KOPT-K1 (cell line): ENCODE measurements around the gene GNA15.
A peak's percentile ranks its signal among the peaks of the same experiment; 100 is the strongest.
"Not testable (repeated sequence)": the region's sequence is repeated elsewhere in the genome, so short reads cannot be mapped to it uniquely, and the experiment has no call there.

Source experiments
- H3K27ac ChIP-seq: fragments of 200-600 bp; sonication (generic); 2 replicates; pipeline ENCODE4 v1.5.1; 2016; ENCODE audit warnings: antibody characterized with exemption, mild to moderate bottlenecking, low read depth, low read length; ENCODE audit not compliant: poor library complexity, severe bottlenecking
- H3K36me3 ChIP-seq: fragments of 200-600 bp; sonication (generic); 2 replicates; pipeline ENCODE4 v1.5.1; 2017; ENCODE audit warnings: antibody characterized with exemption, mild to moderate bottlenecking, low read length, moderate library complexity; ENCODE audit not compliant: insufficient read depth
- H3K9me3 ChIP-seq: fragments of 200-600 bp; sonication (generic); 2 replicates; pipeline ENCODE4 v1.5.1; 2017; ENCODE audit warnings: antibody characterized with exemption, low read length, mild to moderate bottlenecking; ENCODE audit not compliant: insufficient read depth, poor library complexity, severe bottlenecking

GNA15 gene, protein sequence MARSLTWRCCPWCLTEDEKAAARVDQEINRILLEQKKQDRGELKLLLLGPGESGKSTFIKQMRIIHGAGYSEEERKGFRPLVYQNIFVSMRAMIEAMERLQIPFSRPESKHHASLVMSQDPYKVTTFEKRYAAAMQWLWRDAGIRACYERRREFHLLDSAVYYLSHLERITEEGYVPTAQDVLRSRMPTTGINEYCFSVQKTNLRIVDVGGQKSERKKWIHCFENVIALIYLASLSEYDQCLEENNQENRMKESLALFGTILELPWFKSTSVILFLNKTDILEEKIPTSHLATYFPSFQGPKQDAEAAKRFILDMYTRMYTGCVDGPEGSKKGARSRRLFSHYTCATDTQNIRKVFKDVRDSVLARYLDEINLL

DNA sequence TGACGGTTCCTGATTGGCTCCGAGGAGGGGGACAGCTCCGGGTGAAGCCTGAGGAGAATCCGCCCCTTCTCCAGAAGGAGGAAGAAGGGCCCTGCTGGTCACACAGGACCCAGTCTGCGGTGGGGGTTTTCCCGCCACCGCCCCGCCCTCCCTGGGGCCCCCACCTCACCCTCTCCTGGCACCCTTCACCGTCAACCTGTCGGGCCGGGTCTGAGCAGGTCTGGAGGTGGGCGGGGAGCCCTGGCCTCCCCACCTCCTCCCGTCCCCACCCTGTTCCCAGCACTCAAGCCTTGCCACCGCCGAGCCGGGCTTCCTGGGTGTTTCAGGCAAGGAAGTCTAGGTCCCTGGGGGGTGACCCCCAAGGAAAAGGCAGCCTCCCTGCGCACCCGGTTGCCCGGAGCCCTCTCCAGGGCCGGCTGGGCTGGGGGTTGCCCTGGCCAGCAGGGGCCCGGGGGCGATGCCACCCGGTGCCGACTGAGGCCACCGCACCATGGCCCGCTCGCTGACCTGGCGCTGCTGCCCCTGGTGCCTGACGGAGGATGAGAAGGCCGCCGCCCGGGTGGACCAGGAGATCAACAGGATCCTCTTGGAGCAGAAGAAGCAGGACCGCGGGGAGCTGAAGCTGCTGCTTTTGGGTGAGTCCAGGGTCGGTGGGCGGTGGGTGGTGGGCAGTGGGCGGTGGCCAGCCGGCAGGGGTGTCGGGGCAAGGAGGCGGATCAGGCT is at the start of gene GNA15:
GNA15 (plus strand) TSS at position 73 of the 723 bp plus-strand sequence; CDS start at position 491, 418 bp downstream.
- H3K36me3 ChIP-seq, result peaks cover 36% of the 10 kb centered on the region
- H3K9me3 ChIP-seq, result no peaks in the 10 kb centered on the region
- peak within 1 kb of the TSS; percentile 100 for H3K27ac ChIP-seq

DNA sequence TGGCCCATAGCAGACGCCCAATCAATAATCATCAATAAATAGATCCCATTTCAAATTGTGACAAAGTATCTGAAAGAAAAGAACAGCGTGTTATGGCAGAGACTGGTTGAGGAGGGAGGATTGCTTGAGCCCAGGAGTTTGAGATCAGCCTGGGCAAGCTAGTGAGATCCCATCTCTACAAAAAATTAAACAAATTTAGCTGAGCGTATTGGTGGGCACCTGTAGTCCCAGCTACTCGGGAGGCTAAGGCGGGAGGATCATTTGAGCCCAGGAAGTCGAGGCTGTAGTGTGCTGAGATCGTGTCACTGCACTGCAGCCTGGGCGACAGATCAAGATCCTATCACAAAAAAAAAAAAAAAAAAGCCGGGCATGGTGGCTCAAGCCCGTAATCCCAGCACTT is 48.1 kb upstream of the GNA15 start:
- H3K9me3 ChIP-seq, result no peaks in the 10 kb centered on the region

DNA sequence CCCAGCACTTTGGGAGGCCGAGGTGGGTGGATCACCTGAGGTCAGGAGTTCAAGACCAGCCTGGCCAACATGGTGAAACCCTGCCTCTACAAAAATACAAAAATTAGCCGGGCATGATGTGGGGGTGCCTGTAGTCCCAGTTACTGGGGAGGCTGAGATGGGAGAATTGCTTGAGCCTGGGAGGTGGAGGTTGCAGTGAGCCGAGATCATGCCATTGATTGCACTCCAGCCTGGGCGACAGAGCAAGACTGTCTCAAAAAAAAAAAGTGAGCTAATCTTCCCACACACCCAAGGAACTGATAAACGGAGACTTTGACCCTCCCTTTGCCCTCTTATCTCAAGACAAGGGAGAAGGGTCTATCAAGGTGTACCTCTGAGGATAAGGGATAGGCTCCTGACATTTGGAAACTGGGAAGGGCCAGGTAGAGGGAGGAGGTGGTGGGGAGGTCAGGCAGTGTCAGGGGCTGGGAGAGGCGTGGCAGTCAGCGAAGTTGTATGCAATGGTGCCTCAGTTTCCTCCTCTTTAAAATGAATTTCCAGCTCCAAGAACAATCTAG is 46.5 kb upstream of the GNA15 start:
- H3K27ac ChIP-seq, H3K36me3 ChIP-seq, H3K9me3 ChIP-seq: not testable (repeated sequence)

More for the DNA sequence above, 48.1 kb upstream of the GNA15 start:
- no peak overlapping the region for H3K27ac ChIP-seq
- H3K36me3 ChIP-seq, result no peaks in the 10 kb centered on the region

DNA sequence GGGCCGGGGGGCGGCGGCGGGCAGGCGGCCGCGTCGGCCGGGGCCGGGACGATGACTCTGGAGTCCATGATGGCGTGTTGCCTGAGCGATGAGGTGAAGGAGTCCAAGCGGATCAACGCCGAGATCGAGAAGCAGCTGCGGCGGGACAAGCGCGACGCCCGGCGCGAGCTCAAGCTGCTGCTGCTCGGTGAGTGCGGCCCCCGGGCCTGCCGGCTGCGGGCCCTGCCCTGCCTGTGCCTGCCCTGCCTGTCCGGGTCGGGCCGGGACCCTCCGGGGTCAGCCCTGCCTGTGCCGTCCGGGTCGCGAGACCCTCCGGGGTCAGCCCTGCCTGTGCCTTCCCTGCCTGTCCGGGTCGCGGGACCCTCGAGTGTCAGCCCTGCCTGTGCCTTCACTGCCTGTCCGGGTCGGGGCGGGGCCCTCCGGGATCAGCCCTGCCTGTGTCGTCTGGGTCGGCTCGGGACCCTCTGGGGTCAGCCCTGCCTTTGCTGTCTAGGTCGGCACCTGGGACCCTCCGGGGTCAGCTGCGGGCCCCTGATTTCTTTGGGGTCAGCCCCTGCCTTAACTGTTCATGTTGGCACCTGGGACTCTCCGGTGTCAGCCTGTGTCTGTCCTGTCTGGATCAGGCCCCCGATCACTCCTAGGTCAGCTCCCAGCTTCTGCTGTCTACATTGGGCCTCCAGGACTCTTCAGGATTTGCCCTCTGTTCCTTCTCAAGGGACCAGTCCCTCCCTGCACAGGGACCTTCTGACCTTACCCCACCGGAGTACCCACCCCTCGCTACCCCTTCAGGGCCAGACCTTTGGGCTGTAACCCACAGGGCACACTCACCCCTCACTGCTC is 41.0 kb upstream of the GNA15 start:
- Histone ChIP-seq H3K9me3 (no peaks in the 10 kb centered on the region), H3K27ac (no peak overlapping the region), H3K36me3 (no peaks in the 10 kb centered on the region)

DNA sequence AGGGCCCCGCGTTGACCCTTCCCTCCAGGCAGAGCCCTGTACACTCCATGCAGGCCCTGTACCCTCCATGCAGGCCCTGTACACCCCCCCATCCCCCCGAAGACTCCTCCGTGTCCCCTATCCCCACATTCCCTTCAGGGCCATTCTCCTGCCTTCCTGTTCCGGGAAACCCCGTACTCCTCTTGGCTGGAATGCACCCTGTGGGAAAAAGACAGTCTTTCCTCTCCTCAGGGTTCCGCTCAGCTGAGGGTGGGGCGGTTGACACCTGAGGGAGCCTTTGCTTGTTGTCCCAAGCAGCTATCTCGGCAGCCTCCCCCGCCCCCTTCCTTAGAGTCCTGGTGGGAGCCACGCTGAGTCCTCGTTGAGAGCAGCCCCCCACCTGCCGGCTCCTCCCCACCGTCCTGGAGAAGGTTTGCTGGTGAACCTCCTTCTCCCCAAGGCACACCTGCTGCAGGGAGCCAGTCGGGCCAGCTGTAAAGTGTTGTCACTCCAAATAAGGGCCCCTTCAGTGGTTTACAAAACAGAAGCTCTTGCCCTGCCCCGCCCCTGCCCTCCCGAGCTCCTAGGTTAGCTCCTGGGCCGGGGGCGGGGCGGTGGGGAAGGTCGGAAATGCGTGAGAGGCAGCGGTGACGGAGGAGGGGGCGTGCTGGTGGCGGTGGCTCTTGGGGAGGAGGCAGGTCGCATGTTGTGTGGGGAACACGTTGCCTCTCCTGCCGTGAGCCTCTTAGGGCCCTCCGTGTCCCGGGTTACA is 40.2 kb upstream of the GNA15 start:
- Histone ChIP-seq H3K36me3 (no peaks in the 10 kb centered on the region), H3K27ac (no peak overlapping the region), H3K9me3 (no peaks in the 10 kb centered on the region)

DNA sequence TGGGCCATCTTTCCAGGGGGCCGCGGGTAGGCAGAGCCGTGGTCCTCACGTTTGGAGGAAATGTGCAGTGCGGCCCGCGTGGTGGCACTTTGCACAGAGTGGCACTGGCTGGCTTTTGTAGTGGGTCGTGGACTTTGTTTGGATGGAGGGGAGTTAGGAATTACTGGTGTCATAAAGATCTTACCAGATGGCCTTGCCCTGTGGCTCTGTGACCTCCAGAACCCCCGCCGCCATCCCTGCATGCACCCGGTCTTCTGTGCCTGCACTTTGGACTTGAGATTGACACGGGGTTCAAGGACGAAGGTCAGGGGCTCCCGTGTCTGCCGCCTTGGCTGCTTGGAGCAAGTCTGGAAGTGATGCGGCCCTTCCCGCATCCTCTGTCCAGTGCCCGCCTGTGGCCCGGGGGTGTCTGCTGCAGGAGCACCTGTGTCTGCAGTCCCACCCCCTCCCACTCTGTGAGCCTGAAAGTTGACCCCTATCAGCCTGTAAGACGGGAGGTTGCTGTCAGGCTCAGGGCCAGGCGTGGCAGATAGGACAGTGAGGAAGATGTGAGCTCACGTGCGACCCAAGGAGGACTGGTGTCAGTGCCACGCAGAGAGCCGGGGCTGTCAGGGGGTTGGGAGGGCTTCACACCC is 39.4 kb upstream of the GNA15 start:
- Histone ChIP-seq H3K27ac (no peak overlapping the region), H3K9me3 (no peaks in the 10 kb centered on the region), H3K36me3 (no peaks in the 10 kb centered on the region)

DNA sequence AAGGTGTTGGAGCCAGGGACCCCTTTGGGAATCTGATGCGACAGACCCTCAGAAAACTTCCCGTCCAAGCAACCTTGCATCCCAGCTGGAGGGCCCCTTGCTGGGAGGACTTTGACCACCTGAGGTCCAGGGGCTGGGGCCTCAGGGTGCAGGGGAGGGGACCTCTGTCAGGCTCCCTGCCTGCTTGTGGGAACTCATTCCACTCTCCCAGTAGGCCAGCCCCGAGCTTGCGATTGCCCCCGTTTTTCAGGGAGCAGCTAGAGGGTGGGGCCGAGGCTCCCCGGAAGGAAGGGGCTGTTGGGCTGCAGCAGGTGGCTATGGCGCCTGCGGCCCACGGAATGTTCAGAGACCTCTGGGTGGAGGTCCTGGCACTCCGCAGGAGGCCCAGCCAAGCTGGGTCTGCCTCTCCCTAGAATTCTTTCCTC is 38.9 kb upstream of the GNA15 start:
- Histone ChIP-seq H3K36me3 (no peaks in the 10 kb centered on the region), H3K9me3 (no peaks in the 10 kb centered on the region), H3K27ac (no peak overlapping the region)

DNA sequence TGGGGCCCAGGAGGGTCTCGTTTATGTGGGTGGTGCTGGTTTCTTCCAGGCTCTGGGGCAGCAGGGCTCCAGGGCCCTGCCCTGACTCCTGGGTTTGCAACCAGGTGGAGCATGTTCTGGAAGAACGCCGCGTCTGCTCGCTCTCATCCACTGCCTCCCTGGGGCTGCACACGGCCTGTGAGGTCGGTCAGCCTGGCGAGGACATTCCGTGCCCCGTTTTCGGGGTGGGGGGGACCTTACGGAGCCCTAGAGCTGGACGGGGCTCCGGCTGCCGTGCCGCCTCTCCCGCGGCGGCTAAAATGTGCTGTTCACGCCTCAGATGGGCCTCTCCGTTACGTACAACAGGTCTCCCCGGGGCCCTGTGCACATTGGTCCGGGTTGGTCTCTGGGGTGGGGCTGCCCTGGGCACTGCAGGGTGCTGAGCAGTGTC is 38.4 kb upstream of the GNA15 start:
- H3K36me3 ChIP-seq, result no peaks in the 10 kb centered on the region
- no peaks in the 10 kb centered on the region for H3K9me3 ChIP-seq
- no peak overlapping the region for H3K27ac ChIP-seq

DNA sequence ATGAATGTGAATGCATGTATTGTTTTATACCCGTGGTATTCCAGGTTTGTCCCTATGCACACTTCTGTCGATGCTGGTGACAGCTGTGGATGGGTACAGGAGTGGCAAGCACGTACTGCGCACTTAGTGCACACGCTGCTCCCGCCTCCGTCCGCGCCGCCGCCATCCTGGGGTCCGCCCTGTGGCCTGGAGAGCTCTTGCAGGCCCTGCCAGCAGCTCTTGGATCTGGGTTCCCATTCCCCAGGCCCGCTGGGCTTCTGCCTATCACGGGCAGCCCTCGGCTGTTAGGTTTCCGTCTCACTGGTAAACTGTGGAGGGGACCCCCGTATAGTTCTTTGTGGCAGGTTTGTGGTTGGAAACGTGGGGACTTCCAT is 37.7 kb upstream of the GNA15 start:
- no peak overlapping the region for H3K27ac ChIP-seq
- no peaks in the 10 kb centered on the region for H3K36me3 ChIP-seq
- H3K9me3 ChIP-seq, result no peaks in the 10 kb centered on the region

DNA sequence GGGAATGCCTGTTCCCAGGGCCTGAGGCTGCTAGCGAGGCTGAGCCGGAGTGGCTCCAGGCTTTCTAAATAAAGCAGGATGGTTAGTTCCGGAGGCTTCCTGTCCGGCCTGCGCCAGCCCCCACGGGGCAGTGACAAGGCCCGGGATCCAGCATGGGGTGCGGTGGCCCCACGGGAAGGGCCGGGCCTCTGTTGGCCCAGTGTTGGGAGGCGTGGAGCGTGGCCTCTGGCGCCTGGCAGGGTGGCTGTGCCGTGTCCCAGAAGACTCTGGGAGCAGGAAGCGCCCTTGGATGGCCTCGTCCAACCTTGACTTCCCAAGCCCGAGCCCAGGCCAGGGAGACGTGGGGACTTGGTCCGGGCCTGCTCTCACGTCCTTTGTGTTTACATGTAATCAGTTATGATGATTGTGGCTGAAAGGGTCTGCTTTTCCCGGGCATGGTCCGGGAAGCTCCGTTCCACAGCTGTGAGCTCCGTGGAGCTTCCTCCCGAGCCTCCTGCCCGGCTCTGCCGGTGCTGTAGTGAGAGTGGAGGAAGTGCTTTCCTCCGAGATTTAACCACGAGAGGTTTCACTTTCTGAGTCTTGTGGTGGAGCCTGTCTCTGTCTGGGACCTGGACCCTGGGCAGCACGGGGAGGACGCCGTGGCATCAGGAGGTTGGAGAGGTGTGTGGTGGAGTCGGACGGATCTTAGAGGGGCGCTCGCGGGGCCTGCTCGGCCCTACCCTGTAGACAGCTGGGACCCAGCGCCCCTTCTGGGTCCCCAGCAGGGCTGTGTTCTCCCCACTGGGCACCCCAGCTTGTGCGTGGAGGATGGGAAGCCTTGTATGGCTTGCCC is 37.1 kb upstream of the GNA15 start:
- H3K27ac ChIP-seq, result no peak overlapping the region
- H3K9me3 ChIP-seq, result no peaks in the 10 kb centered on the region
- no peaks in the 10 kb centered on the region for H3K36me3 ChIP-seq

DNA sequence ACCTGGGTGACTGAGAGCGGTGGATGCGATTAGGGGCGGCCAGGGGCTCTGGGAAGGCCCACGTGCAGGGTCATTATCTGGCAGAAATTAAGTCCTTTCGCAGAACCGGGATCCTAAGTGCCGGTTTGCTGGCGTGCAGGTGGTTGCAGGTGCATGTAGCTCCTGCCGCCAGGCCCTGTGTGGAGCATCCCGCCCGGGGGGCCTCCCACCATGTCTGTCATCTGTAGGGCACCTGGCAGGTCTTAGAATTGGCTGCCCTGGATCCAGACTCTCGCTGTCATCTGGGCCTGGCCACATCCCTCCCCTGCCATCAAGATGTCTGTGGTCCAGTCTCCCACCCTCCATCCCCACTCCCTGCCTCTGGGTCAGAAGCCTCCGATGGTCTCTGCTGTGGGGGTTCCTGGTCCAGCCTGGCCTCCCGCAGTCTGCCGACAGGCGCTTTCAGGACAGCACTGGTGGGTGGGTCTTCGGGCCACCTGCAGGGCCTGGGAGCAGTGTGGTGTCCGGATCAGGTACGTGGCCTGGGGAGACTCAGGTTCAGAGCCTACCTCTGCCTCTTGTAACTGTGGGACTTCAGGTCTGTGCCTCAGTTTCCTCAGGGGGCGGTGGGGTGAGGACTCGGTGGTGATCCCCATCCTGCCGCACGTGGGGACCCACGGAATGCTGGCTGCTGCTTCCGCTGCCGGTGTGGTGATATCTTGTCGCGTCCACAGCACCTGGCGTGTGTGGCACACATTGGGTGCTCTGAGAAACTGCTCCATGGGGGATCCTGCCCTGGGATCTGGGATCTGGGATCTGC is 36.3 kb upstream of the GNA15 start:
- no peak overlapping the region for H3K27ac ChIP-seq
- H3K36me3 ChIP-seq, result no peaks in the 10 kb centered on the region
- no peaks in the 10 kb centered on the region for H3K9me3 ChIP-seq

DNA sequence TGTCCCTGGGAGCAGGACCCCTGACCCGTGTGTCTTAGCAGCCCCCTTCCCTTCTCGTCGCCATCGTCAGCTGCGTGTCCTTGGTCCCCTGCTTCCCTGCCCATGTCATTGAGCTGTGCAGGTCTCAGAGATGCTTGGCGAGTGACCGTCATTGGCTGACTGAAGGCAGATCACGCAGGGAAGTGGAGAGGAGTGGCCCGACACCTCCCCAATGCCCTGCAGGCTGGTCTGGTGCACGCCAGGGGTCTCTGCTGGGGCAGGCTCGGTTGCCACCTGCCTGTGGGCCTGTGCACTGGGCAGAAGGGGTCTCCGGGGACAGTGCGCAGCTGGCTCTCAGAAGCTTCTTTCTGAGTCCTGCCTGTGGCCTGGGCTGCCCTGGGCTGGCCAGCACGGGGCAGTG is 35.5 kb upstream of the GNA15 start:
- no peaks in the 10 kb centered on the region for H3K9me3 ChIP-seq
- H3K27ac ChIP-seq, result no peak overlapping the region
- no peaks in the 10 kb centered on the region for H3K36me3 ChIP-seq
